GM12878 (cell line): ENCODE measurements around the gene KLF9.

ENCODE experiments used
- ASH2L ChIP-seq: fragments of 300-600, 200-600 bp; sonication (generic); IDR thresholded peaks from 2 replicates; pipeline ENCODE4 v1.6.1; 2017; ENCODE audit warnings: low read depth, mild to moderate bottlenecking, borderline replicate concordance
- CTCF ChIP-seq, 3 experiments: IDR thresholded peaks in 2 of 3; conservative IDR thresholded peaks in 1 of 3; 2 replicates each; pipeline ENCODE4 v1.5.1; 2011; ENCODE audit warnings: low read depth in 3 of 3, low read length in 3 of 3, mild to moderate bottlenecking in 3 of 3, control low read depth in 2 of 3, moderate library complexity in 2 of 3, inconsistent platforms in 1 of 3, mixed read lengths in 1 of 3; ENCODE audit not compliant: control insufficient read depth in 2 of 3, insufficient read depth in 1 of 3; ENCODE audit errors: extremely low read depth in 1 of 3
- KAT2A ChIP-seq: conservative IDR thresholded peaks from 2 replicates; pipeline ENCODE4 v1.6.1; 2011; ENCODE audit warnings: low read depth, low read length; ENCODE audit not compliant: control insufficient read depth

GRCh38 chr9:70409800-70410199 lies 4.7 kb downstream of the KLF9 start:
- TF ChIP-seq CTCF (IDR thresholded peaks at IDR 0.05 in 2 of 3, conservative IDR thresholded peaks at IDR 0.05 in 1 of 3; ENCODE audit: control insufficient read depth in 2 of 3, extremely low read depth in 1 of 3, insufficient read depth in 1 of 3, low read depth in 3 of 3, low read length in 3 of 3), result no peak
- TF ChIP-seq KAT2A, result no peak
- TF ChIP-seq ASH2L, result no peak
